Stimulated activated CD4-positive, alpha-beta T cell treated with anti-CD3 and anti-CD28 coated beads, Interleukin-15, amount 100 ng/mL, for 24 hours (primary cell): Measurements from ENCODE around the gene NPAS3.

Experiments
- DNase-seq: peaks from one replicate; pipeline ENCODE4 v3.0.0-alpha.2; 2020

The NPAS3 gene

DNA sequence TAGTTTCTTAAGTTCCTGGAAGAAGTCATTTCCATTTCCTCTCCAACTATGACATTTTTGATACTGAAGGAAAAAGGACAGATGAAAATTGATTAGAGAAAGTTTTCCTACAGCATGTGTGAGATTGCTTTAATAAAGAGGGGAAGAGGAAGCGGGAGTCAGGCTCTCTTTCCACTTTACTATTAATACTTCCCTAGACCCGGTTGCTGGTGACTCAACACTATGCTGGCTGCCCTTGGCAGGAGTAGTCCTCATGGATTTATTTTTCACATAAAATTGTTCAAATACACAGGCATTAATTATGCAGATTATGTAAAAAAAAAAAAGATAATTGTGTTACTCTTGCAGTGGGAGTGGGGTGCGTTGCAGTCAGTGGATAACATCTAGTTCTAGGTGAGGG is 718.8 kb downstream of the NPAS3 start:
- no peak for DNase-seq

DNA sequence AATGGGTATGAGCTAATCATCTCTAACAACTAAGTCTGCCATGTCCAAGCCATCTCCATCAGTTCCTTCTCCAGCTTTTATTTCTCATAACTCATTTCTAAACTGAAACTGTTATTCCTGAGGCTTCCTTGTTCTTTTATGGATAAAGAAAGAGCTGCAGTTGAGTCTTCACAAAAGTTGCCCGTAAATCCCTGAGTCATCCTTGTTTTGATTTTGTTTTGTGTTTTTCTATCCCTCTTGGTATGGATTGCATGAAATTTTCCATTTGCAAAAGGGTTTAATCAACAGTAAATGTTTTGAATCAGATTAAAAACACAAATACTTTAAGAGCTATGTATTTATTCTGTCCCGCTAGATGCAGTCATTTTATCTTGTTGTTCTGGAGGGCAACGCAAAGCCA is 721.6 kb downstream of the NPAS3 start:
- no peak for DNase-seq

DNA sequence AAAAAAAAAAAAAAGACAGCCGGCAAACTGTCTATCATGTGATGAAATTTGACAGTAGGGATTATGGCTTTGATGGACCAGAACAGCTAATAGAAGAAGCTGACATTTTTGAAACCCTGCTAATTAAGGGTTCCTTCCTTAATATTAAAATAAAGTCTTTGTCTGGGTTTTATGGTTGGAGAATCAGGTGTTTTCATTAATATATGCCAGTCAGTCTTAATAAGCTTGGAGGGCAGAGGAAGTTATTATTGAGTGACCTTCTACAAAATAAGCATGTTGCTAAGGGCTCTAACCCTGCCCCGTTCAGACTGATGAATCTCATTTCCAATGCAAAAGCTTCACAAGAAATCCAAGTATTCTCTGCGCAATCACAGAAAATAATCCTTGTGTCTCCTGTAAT is 722.4 kb downstream of the NPAS3 start:
- no peak for DNase-seq

DNA sequence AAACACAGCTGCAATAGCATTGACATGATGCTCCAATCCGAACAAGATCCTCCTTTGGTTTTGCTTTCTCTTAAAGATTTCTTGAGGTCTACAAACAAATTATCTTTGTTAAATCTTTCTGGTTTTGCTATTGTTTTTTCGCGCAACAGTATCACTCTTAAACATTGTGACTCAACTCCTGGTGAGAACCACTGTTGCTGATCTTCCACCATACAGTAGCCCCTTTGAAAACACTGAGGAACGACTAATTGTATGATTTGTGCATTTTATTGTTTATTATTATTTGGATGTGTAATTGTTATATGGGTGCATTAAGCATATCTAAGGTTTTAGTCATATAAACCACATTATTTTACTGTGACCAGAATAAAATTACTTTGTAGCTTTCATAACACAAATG is 729.4 kb downstream of the NPAS3 start:
- no peak for DNase-seq

DNA sequence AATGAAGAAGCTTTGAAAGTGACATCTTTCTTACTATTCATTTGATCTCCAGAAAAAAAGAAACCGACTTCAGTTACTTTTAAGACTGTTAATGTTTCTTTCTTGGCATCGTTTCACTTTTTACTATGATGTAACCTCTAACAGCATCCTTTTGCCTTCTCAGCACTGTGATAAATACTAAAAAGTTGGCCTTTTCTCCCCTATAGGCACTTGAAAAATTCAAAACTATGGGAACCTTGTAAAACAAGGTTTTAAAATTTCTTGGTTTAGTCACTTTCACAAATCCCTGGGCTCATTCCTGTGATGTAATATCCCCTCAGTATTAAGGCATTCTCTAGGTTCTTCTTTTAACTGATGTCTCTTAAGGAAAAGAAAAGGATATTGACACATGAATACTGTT is 730.4 kb downstream of the NPAS3 start:
- no peak for DNase-seq

DNA sequence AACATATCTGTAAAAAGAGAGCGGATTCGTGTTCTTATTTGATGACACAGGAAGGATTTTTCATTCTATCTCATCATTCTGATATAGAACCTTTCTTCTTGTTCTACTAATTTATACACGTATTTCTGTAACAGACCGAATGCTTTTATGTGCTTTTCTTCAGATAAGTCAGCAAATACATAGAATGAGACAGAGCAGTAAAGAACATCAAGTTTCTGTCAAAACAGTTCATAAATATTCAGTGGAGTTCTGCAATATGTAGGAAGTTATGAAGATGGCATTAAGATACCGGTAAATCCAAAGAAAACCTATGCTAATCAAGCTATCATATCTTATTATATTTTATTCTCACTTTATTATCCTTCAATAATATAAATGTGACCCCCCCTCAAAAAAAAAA is 731.6 kb downstream of the NPAS3 start:
- no peak for DNase-seq

DNA sequence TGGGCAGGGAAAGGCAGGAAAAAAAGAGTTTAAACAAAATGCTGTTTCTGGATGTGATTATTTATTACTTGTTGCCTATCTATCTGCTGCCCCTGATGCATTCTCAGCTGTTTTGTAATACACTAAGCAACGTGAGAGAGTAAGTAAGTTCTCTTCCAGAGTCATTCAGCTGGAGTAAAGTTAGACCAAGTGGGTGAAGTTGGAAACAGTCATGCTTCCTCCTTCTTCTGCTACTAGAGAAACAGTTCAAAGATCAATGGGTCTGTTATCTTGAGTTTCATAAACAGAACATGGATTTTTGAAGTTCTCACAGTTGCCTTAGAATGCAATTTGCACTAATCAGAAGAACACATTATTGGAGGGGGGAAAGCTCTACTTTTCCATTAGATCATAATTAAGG is 732.9 kb downstream of the NPAS3 start:
- DNase-seq: no peak

DNA sequence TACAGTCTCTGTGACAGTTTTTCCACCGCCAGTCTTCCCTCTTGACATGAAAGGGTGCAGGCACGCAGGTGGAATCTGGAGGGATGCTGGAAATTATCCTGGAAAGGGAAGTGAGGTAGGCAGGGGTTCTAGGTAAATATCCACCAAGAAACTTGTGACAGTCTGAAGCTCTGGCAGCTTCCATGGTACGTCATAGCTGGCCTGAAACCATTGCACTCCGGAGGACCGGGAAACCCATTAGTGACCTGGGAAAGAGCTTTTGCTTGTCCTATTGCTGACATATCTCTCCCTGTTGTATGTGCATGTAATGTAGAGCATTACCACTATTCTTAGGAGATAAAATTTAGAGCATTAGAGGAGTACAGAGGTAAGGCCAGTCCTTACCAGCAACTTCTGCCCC is 736.2 kb downstream of the NPAS3 start:
- DNase-seq: no peak

DNA sequence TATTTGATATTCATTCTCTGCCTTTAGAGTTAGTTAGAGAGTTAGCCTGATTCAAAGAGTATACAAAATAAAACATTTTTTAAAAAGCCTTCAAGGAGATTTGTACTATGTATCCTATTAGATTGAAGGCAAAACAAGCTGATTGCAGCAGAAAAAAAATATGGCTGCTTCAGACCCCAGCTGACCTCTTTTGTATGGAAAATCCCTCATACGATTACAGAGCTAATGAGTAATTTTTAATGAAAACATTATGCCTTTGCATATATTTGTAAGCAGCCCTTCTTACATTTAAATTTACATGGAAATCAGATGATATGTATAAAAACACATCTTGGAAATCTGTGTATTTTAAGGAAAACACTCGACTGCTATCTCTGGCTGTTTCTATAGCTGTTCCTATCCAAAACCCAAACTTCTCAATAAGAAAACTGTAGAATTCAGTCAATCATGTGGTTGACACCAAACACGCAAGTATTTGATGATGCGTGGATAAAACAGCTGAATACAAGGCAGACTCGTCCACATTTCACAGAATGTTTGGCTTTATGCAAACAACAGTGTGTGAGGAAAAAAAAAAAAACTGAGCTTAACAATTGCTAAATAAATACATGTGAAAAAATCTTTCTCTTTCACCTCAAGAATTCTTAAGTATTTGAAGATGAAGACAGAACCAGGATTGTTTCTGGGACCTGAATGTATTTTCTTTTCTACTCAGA is 736.9 kb downstream of the NPAS3 start:
- no peak for DNase-seq

DNA sequence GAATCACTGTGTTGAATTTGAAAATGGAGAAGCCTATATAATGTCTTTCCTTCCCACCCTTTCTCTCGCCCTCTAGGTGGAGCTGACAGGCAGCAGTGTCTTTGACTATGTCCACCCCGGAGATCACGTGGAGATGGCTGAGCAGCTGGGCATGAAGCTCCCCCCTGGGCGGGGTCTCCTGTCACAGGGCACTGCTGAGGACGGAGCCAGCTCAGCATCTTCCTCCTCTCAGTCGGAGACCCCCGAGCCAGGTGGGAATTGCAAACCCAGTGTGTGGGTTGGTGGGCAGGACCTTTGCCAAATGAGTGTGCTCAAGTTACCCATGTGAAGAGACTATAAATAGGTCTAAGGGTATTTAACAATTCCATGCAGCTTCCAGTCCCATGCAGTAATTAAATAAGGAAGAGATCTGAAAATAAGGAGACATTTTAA is 737.5 kb downstream of the NPAS3 start:
- DNase-seq: peak; percentile 3

DNA sequence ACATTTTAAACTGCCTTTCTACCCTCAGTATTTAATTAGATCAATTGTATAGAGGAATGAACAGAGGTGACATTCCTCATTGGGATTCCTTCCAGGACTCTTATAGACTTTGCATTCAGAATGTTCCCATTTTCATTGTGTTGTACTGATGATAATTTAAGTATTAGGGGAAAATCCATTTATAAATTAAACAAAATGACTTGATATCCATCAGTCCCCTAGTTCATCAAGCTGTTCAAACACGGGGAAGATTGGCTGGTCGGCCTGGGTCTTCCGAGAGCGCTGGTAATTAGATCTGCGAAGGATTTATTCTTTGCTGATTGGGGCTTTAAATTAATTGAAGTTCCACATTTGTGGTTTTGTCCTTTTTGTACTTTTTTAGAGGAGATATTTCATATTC is 738.2 kb downstream of the NPAS3 start:
- DNase-seq: no peak

DNA sequence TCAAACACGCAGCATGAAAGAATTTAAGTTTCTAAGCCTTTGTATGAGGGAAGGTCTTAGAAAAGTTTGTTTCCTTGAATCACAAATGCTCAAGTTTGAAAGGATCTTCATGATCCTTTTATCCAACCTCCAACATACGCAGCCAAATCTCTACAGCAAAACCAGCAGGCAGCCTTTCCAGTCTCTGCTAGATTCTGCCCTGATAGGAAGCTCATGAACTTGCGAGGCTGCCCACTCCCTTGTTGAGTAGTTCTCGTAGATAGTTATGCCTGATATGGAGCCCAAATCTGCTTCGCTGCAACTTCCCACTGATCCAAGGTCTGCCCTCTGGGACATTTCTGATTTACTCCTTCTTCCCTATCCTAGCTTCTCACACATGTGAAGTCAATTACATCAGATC is 739.3 kb downstream of the NPAS3 start:
- DNase-seq: no peak

DNA sequence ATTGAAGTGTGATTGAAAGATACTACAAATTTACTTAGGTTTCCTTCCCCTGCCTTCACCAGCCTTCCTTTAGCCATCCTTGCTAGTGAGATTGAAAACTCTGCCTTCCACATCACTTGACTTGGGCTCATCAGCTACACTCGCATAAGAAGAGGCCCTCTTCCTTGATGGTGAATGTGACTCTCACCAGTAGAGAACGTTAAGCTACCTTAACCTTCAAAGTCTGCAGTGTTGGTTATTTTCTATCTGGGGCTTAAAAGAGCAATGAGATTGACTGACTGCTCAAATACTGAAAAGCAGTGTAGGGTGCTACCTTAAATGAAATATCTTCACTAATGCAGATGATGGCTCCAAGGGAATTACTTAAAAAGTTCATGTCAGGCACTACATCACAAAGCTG is 740.3 kb downstream of the NPAS3 start:
- no peak for DNase-seq

DNA sequence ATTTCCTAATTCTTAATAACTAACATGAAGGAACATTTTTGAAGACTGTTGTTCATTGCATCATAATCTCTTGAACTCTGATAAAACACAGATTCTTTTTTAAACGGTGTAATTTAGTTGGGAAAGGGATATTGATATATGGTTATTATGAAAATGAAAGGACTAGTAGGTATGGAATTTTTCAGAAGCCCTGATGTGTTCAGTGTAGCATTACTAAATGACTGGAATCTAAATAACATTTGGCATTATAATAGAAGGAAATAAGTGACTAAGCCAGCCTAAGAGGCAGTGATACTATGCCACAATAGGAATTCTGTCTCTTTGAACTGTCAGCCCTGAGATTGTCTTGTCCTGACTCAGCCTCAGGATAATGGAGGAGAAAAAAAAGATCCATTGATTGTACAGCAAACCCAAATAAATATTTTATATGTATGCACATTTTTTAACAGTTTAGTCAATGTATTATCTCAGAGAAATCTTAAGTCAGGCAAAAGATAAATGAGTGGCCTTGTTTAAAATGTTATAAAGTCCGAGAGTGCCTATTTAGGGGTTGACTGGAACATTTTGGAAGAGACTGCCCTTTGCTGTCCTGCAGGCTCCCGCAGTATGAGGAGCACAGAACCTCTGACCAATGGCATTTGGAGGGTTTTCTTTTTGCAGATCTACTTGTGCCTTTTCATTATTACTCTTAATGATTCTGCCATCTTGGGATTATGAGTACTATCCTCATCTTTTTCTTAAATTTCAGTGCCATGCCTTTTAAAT is 741.0 kb downstream of the NPAS3 start:
- DNase-seq: no peak

DNA sequence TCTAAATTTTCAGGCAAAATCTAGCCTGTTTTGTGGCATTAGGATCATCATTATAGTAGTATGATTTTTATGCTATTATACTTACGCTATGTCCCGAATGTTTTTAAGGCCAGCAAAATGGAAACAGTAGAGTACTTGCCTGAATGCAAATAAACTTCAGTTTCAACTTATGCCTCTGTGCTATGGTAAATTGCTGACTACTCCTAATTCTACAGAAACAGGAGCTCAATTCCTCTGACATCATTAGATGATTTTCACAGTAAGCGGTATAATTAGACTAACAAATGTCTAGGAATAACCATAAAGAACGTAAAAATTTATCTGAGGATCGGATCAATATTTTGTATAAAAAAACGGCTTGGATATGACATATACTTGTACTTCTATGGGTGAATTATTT is 742.2 kb downstream of the NPAS3 start:
- DNase-seq: no peak

DNA sequence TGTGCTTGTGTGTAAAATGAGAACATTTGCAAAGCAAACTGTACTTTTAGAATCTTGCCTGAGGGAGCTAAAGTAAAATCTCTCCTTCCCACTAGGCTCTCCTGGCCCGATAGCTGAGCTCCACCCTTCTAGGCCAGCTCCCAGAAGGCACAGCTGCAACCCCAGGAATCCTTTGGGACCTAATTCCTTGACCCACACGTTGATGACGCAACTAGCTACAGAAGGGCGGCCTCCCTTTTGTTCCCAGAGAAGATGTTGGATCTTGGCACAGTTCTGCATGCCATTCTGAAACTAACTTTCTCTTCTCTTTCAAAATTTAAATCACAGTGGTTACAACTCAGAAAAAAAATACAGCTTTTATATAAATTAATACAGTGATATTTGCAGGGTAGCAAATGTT is 744.1 kb downstream of the NPAS3 start:
- no peak for DNase-seq

DNA sequence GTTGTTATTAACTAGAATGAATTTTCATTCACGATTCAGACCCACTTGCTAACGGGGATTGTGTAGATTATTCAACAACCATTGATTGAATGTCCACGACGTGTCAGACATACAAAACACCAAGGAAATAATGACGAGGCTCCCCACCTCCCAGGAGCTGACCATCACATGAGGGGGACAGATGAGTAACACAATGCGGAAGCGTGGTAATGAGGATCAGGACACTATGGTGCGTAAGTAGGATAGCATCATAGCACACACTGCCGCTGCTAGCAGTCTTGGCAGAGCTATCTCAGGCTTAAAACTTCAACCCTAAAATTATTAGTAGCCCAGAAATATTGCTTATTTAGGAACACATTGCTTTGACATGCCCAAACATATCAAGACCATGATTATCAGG is 746.3 kb downstream of the NPAS3 start:
- no peak for DNase-seq

DNA sequence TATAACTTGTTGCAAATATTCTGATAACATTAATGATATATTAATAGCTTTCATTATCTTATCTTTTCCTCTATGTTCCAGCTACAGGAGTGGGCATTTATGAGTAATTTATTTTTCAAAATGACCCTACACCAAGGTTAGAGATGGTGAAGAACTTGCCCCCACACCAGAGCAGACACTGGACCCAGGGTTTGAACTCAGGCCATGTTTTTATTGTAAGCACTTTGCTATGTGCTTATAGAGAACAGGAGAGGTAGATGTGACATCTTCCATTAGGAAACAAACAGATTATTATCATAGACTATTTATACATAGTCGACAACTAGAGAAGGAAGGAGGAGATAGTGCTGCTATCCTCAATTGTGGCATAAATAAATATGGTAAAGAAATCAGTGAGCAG is 747.0 kb downstream of the NPAS3 start:
- DNase-seq: no peak

DNA sequence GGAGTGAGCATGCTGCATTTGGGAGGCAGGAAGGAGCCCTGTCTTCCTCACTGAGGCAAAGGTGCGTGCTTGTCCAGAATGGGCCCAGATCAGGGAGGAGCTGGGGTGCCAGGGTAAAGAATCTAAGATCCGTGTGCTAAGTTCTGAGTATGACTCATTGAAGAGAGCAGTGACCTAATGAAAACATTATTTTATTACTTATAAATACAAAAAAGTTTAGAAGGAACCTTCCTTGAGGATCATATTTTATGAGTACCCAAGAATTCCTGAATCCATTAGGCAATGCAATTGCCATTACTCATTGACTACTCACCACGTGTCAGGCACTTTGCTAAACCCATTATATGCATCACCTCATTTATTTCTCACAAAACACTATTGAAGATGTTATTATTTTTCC is 747.5 kb downstream of the NPAS3 start:
- DNase-seq: no peak

DNA sequence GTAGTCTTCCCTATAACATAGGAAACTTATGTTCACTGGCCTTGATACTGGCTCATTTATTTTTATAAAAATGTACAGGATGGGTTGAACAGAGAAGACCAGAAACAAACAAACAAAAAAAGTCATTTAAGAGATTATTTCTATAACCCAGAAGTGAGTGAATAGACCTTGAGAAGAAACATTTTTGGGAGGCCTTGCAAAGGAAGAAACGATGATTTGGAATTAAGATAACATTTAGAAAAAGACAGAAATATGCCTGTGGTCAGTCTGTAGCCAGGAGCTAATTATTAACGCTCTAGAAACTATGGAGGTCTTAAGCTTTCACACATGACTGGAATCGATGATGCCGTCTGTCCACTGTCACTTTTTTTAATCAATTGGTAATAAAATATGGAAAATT is 748.2 kb downstream of the NPAS3 start:
- DNase-seq: no peak

DNA sequence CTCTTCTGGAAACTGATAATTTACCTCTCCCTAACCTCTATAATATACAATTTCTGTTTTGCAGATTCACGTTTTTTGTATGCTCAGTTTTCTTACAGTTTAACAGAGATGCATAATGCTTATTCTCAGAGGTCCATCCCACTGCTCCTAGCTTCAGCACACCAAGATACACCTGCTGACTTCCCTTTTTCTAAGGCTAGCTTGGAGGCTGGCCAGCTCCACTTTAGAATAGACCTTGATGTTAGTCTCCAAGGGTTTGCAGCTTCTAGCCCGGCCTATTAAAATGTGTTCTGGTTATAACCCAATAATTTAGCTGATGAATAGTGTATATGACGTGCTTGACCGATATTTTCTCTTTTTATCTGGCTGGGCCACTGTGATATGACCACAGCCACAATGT is 751.0 kb downstream of the NPAS3 start:
- DNase-seq: no peak

DNA sequence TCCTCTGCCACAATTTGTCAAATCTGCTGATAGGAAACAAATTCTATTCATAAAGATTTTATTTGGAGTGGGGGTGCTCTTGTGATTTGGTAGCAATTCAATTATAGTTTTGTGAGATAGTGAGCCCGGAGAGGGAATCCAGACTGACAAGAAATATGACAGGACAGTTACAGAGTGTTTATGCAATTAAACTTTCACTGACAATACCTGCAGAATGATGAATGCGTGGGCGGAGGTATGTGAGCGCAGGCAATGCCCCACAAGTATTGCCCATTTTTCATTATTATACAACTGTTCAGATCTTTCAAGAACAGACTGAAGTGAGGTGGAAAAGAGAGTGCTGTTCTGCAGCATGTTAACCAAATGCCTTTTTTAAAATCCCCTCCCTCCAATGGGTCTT is 753.2 kb downstream of the NPAS3 start:
- no peak for DNase-seq

DNA sequence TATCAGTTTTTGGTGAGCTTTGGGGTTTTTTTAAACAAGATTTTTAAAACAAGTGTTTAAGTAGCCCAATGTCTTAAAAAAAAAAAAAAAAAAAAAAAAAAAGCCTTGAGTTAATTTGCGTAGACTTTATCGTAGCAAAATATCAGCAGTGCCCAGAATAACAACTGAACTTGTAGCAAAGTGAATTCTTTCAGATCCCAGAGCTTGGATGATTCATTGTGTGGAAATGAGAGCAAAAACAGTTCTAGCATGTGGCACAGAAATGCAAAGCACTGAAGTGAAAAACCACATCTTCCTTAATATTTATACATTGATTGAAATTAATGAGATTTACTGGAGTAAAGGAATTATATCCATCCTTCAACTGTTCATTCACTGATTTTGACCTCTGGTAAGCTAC is 754.1 kb downstream of the NPAS3 start:
- no peak for DNase-seq

DNA sequence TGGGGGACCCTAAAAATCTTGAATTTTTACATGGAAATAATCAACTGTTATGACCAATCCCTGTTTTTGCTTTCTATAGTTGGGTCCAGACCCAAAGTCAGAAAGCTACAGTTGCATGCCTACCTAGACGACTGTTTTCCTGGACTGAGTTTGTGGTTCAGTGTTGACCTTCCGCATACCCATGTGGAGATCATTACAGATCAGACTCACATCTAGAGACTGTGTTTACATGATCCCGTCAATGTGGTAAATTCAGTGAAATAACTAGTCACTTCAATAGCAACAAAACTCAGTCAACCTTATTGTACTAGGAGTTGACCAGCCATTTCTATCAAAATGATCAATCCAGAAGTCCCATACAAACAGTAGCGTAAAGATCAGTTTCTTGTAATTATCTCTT is 754.6 kb downstream of the NPAS3 start:
- no peak for DNase-seq

DNA sequence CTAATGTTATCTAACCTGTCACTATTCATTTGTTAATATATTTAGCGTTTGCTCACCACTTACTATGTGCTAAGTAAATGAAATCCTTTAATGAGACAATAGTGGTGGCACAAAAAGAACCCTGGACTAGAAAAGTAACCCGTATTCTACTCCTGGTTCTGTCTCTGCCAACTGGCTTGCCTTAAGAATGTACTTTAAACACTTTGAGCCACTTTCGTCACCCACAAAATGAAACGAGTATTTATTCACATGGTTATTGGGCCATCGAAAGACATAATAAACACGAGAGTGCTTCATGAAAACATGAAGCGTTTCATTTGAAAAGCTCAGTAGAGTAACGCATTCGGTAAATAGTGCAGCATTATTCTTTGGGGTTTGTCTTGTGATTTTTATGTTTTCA is 757.5 kb downstream of the NPAS3 start:
- DNase-seq: no peak
